Panc1 (cell line): ENCODE data around the gene TRIM62.

Experiments
- CTCF ChIP-seq: fragments of 450-650 bp; IDR thresholded peaks from 2 replicates; pipeline ENCODE4 v1.5.1; 2017; ENCODE audit warnings: mild to moderate bottlenecking
- POLR2AphosphoS5 ChIP-seq: IDR thresholded peaks from 2 replicates; pipeline ENCODE4 v1.6.1; 2012; ENCODE audit warnings: mild to moderate bottlenecking, low read depth, low read length, moderate library complexity
- REST ChIP-seq, 2 experiments: IDR thresholded peaks; 2 replicates each; pipeline ENCODE4 v1.6.1; 2011 to 2012; ENCODE audit warnings: low read depth in 2 of 2, control low read depth in 1 of 2, low read length in 1 of 2, mild to moderate bottlenecking in 1 of 2, moderate library complexity in 1 of 2; ENCODE audit not compliant: insufficient read depth in 1 of 2
- SIN3A ChIP-seq: IDR thresholded peaks from 2 replicates; pipeline ENCODE4 v1.6.1; 2012; ENCODE audit warnings: low read depth, mild to moderate bottlenecking, low read length, moderate library complexity, borderline replicate concordance; ENCODE audit not compliant: insufficient read depth

GRCh38 chr1:33162141-33162540 lies 19.7 kb downstream of the TRIM62 start:
- TF ChIP-seq POLR2AphosphoS5 = no peak
- no peak for TF ChIP-seq CTCF
- TF ChIP-seq REST (IDR thresholded peaks at IDR 0.05; ENCODE audit: insufficient read depth in 1 of 2, low read depth in 2 of 2, low read length in 1 of 2) = no peak
- TF ChIP-seq SIN3A = no peak
